SK-N-SH (cell line): ENCODE data around the gene ZNF280A. TPM values are rescaled to one million over a fixed set of nuclear protein-coding genes. Genes with fewer than 3 reads are reported as not detected.
"Not testable (repeated sequence)": the region's sequence is repeated elsewhere in the genome, so short reads cannot be mapped to it uniquely, and the experiment has no call there.

Source experiments
- CTCF ChIA-PET: fragments of 300-600, 350-600 bp; formaldehyde crosslinking; extraction: SDS; loops from one replicate; lab custom pipeline; 2021; lab: Yijun Ruan, JAX
- POLR2A ChIA-PET: fragments of 350-600 bp; sonication (Branson Sonifier 250); formaldehyde crosslinking; extraction: SDS; loops from one replicate; lab custom pipeline; 2020; ENCODE audit warnings: antibody characterized with exemption, inconsistent platforms; lab: Yijun Ruan, JAX
- DNase-seq: peaks from one replicate; pipeline ENCODE4 v3.0.0; 2012
- H2AFZ ChIP-seq: fragments of 200-600 bp; sonication (generic); 2 replicates; pipeline ENCODE4 v1.8.1; 2016; ENCODE audit warnings: antibody characterized with exemption, mild to moderate bottlenecking, low read depth
- H3F3A ChIP-seq: fragments of 200-600 bp; sonication (generic); replicated peaks from 2 replicates; pipeline ENCODE3; 2016; ENCODE audit warnings: antibody characterized with exemption, mild to moderate bottlenecking; ENCODE audit not compliant: insufficient read depth
- H3K27ac ChIP-seq, 2 experiments: fragments of 200-500 bp in 1 of 2; fragments of 200-600 bp in 1 of 2; sonication (Bioruptor generic) in 1 of 2; sonication (generic), shearing (Covaris generic) in 1 of 2; 2 replicates each; pipeline versions ENCODE4 v1.5.1 to v1.6.1; 2014 to 2016; ENCODE audit warnings: low read depth in 2 of 2, inconsistent platforms in 1 of 2, low read length in 1 of 2, mild to moderate bottlenecking in 1 of 2, mixed read lengths in 1 of 2
- H3K27me3 ChIP-seq: fragments of 200-600 bp; sonication (generic), shearing (Covaris generic); 2 replicates; pipeline ENCODE4 v1.6.1; 2016; ENCODE audit warnings: mixed run types; ENCODE audit not compliant: insufficient read depth
- H3K36me3 ChIP-seq, 2 experiments: fragments of 200-500 bp in 1 of 2; fragments of 200-600 bp in 1 of 2; sonication (Bioruptor generic) in 1 of 2; sonication (generic) in 1 of 2; replicated peaks in 1 of 2; 2 replicates each; pipeline versions ENCODE3 to v1.5.1; 2014 to 2016; ENCODE audit warnings: low read length in 1 of 2, mild to moderate bottlenecking in 1 of 2; ENCODE audit not compliant: insufficient read depth in 2 of 2, control insufficient read depth in 1 of 2
- H3K4me1 ChIP-seq, 2 experiments: fragments of 200-500 bp in 1 of 2; fragments of 200-600 bp in 1 of 2; sonication (Bioruptor generic) in 1 of 2; sonication (generic), shearing (Covaris generic) in 1 of 2; 2 replicates each; pipeline versions ENCODE4 v1.5.1 to v1.6.1; 2014 to 2016; ENCODE audit warnings: low read depth in 1 of 2, low read length in 1 of 2, mixed run types in 1 of 2; ENCODE audit not compliant: insufficient read depth in 2 of 2, control insufficient read depth in 1 of 2
- H3K4me2 ChIP-seq: fragments of 200-600 bp; sonication (generic), shearing (Covaris generic); 2 replicates; pipeline ENCODE4 v1.6.1; 2017; ENCODE audit warnings: mixed run types
- H3K4me3 ChIP-seq, 2 experiments: fragments of 200-500 bp in 1 of 2; fragments of 200-600 bp in 1 of 2; sonication (Bioruptor generic) in 1 of 2; sonication (generic), shearing (Covaris generic) in 1 of 2; 2 replicates each; pipeline versions ENCODE4 v1.5.1 to v1.8.1; 2014 to 2016; ENCODE audit warnings: low read depth in 2 of 2, inconsistent platforms in 1 of 2, low read length in 1 of 2, mild to moderate bottlenecking in 1 of 2, mixed read lengths in 1 of 2, moderate library complexity in 1 of 2
- H3K79me2 ChIP-seq: fragments of 200-600 bp; sonication (generic); 2 replicates; pipeline ENCODE4 v1.8.1; 2017; ENCODE audit warnings: mild to moderate bottlenecking; ENCODE audit not compliant: insufficient read depth
- H3K9ac ChIP-seq: fragments of 200-600 bp; sonication (generic); 2 replicates; pipeline ENCODE4 v1.6.1; 2017; ENCODE audit warnings: mixed run types
- H3K9me2 ChIP-seq: fragments of 200-600 bp; sonication (generic); 2 replicates; pipeline ENCODE4 v1.6.1; 2017; ENCODE audit warnings: mixed run types
- H3K9me3 ChIP-seq: fragments of 200-600 bp; sonication (generic); 2 replicates; pipeline ENCODE4 v1.6.1; 2017; ENCODE audit warnings: mixed run types, mild to moderate bottlenecking, moderate library complexity
- H4K20me1 ChIP-seq: fragments of 200-600 bp; sonication (generic); 2 replicates; pipeline ENCODE4 v1.6.1; 2017; ENCODE audit warnings: mild to moderate bottlenecking, mixed run types; ENCODE audit not compliant: insufficient read depth
- CHD2 ChIP-seq: fragments of 150-350 bp; IDR thresholded peaks from 2 replicates; pipeline ENCODE4 v1.6.1; 2018; ENCODE audit warnings: low read length; ENCODE audit not compliant: partially characterized antibody
- ELF1 ChIP-seq: IDR thresholded peaks from 2 replicates; pipeline ENCODE4 v1.4.0; 2012
- EP300 ChIP-seq, 2 experiments: IDR thresholded peaks; 2 replicates each; pipeline versions ENCODE4 v1.4.0 to v1.6.1; 2012; ENCODE audit warnings: borderline replicate concordance in 1 of 2, low read depth in 1 of 2, low read length in 1 of 2
- FOSL2 ChIP-seq: IDR thresholded peaks from 2 replicates; pipeline ENCODE4 v1.4.0; 2012; ENCODE audit warnings: low read depth, mild to moderate bottlenecking, moderate library complexity, borderline replicate concordance
- FOXJ3 ChIP-seq: sonication (generic); formaldehyde crosslinking; IDR thresholded peaks from 2 replicates; pipeline ENCODE4 v1.5.1; 2020; ENCODE audit warnings: mild to moderate bottlenecking, missing genetic modification reagents
- GATA2 ChIP-seq: sonication (generic); formaldehyde crosslinking; IDR thresholded peaks from 2 replicates; pipeline ENCODE4 v1.5.0; 2020; ENCODE audit warnings: mild to moderate bottlenecking, missing genetic modification reagents
- NFIC ChIP-seq: IDR thresholded peaks from 2 replicates; pipeline ENCODE4 v1.4.0; 2012; ENCODE audit warnings: borderline replicate concordance
- RAD21 ChIP-seq: IDR thresholded peaks from 2 replicates; pipeline ENCODE4 v1.6.1; 2012; ENCODE audit warnings: mild to moderate bottlenecking, low read length
- RCOR1 ChIP-seq: fragments of 150-350 bp; IDR thresholded peaks from 2 replicates; pipeline ENCODE4 v1.6.1; 2017; ENCODE audit warnings: antibody characterized with exemption, low read length
- RXRA ChIP-seq: IDR thresholded peaks from 2 replicates; pipeline ENCODE4 v1.4.0; 2012; ENCODE audit warnings: low read depth, mild to moderate bottlenecking, borderline replicate concordance
- SMC3 ChIP-seq: IDR thresholded peaks from 2 replicates; pipeline ENCODE4 v1.6.1; 2012; ENCODE audit warnings: low read depth, low read length, improper control_type of control experiment
- TCF12 ChIP-seq: IDR thresholded peaks from 2 replicates; pipeline ENCODE4 v1.4.0; 2012
- TEAD4 ChIP-seq: IDR thresholded peaks from 2 replicates; pipeline ENCODE4 v1.4.0; 2012; ENCODE audit warnings: mild to moderate bottlenecking, borderline replicate concordance; ENCODE audit not compliant: insufficient read depth
- WGBS: methylation state at CpG from one replicate; pipeline ENCODE4 v1.1.6; 2017; ENCODE audit warnings: low lambda C conversion rate; 5-methylcytosine and 5-hydroxymethylcytosine counted together
- polyA plus RNA-seq, 3 experiments: library from polyadenylated mRNA; depleted of rRNA; stranded (reverse); fragments of >200 nt; gene quantifications; 2 replicates each; pipeline ENCODE4 v1.2.3, GENCODE V29; 2012
- TF ChIP-seq, protein P1 (sequence below): IDR thresholded peaks from 2 replicates; pipeline ENCODE4 v1.4.0; 2012; ENCODE audit warnings: low read depth, borderline replicate concordance
- TF ChIP-seq, protein P2 (sequence below): IDR thresholded peaks from 2 replicates; pipeline ENCODE4 v1.4.0; 2012; ENCODE audit warnings: low read depth, borderline replicate concordance
- TF ChIP-seq, protein P3 (sequence below): fragments of 200-600 bp; sonication (generic); IDR thresholded peaks from 2 replicates; pipeline ENCODE4 v1.6.1; 2017; ENCODE audit warnings: antibody characterized with exemption, mild to moderate bottlenecking, moderate library complexity
- TF ChIP-seq, protein P4 (sequence below): IDR thresholded peaks from 2 replicates; pipeline ENCODE4 v1.6.1; 2012; ENCODE audit warnings: mild to moderate bottlenecking, low read depth, low read length, moderate library complexity

ZNF280A gene
- polyA plus RNA-seq, 1 of the 3 experiments (the other 2 are of a cell fraction), result not detected

DNA sequence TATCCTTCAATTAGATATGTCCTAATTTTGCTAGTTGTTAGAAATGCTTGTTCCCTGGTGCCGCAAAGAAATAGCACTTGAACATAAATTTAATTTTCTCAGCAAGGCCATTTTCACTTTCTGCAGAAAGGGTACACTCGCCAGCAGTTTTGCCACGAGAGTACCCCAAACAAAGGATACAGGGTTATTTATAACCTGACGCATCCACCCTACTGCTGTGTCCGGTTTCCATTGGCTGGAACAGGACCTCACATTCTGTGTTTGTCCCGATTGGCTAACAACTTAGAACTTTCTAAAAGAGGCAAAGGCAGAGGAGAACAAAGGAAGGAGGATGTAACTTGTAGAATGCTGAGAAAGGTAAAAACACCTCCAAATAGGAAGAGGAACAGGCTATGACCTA lies 10.2 kb downstream of the ZNF280A start:
- H3F3A ChIP-seq, H3K4me1 ChIP-seq, H3K27ac ChIP-seq, POLR2A ChIA-PET, H4K20me1 ChIP-seq, H2AFZ ChIP-seq, H3K4me3 ChIP-seq, H3K79me2 ChIP-seq, H3K9me3 ChIP-seq, DNase-seq, H3K27me3 ChIP-seq, H3K4me2 ChIP-seq, H3K9ac ChIP-seq, H3K9me2 ChIP-seq: not testable (repeated sequence)
- WGBS, result 87% methylated on average over 6 of the region's 6 CpGs
- CTCF ChIA-PET, result interaction anchor here (1.0 to 3.4 kb wide), 7 partner anchors 13 to 82 kb away, joined by 3 to 27 read pairs (median 5); partner anchors contain the start of gene PRAME
- H3K36me3 ChIP-seq, result peaks cover 10 to 13% of the 10 kb centered on the region in 2 experiments

DNA sequence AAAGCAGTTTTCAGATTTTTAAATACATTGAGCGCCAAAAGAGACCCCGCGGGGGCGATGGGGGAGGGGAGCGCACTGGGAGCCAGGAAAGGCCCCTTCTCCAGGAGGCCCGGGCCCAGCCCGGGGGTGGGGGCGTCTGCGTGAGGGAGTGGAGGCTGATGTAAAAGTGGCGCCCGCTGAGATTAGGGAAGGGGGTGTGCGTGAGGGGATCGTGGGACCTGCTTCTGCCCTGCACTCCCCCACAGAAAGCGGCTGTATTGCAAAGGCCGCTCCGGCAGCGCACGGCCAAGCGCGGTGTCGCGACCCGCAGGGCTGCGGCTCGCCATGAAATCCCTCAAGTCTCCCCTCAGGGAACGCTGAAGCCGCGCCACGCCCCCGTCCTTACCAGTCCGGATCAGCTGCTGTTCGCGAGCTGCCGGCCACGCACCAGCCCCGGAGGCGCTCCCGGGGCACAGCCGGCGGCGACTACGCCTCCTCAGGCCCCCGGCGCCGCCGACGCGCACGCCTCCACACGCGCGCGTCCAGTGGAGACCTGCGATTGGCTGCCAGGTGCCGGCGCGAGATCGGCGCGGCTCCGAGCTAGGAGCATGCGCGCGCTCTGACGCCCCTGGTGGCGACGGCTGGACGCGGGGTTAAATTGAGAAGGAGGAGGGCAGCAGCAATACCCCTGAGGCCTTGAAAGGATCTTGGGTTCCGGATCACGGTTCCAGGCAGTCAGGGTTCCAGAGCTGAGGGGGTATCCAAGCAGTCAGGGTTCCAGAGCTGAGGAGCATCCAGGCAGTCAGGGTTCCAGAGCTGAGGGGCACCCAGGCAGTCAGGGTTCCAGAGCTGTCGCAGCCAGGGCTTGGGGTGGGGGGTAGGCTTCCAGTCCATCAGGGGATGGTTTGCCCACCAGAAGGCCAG lies 11.5 kb downstream of the ZNF280A start, which contains the start of gene ZNF280B:
ZNF280B (minus strand) TSS at position 469 of the 903 bp plus-strand sequence. CDS start 19,344 bp downstream, outside the sequence.
- Histone ChIP-seq H3K4me1 (peaks cover 0 to 2% of the 10 kb centered on the region in 2 experiments; a peak in 1 of 4 replicates), H3K4me3 (peak within 1 kb of the TSS; percentile 76 to 82), H3K36me3 (peaks cover 10 to 22% of the 10 kb centered on the region in 2 experiments), H3K4me2 (peak within 1 kb of the TSS; percentile 92), H2AFZ (peak within 1 kb of the TSS; percentile 84), H3F3A (peaks cover 4% of the 10 kb centered on the region), H3K9me3 (no peaks in the 10 kb centered on the region), H3K9ac (peak within 1 kb of the TSS; percentile 79), H4K20me1 (no peaks in the 10 kb centered on the region), H3K27ac (peak within 1 kb of the TSS in 1 of 2 experiments; percentile 64; a peak in 2 of 4 replicates), H3K79me2 (no peaks in the 10 kb centered on the region), H3K27me3 (no peaks in the 10 kb centered on the region), H3K9me2 (no peaks in the 10 kb centered on the region)
- DNase-seq, result peak; percentile 94
- 10% methylated on average over 10 of the region's 72 CpGs for WGBS
- ChIA-PET POLR2A (interaction anchor here (0.6 to 0.9 kb wide), 2 partner anchors 44 to 242 kb away, joined by 3 read pairs; no protein-coding TSS in a partner anchor), CTCF (interaction anchor here (0.6 to 3.4 kb wide), 29 partner anchors 10 to 377 kb away, joined by 3 to 27 read pairs (median 4); partner anchors contain the start of genes PRAME and ZNF280A)
- TF ChIP-seq, protein P1, sequence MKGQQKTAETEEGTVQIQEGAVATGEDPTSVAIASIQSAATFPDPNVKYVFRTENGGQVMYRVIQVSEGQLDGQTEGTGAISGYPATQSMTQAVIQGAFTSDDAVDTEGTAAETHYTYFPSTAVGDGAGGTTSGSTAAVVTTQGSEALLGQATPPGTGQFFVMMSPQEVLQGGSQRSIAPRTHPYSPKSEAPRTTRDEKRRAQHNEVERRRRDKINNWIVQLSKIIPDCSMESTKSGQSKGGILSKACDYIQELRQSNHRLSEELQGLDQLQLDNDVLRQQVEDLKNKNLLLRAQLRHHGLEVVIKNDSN, result no peak
- TF ChIP-seq RCOR1, result no peak
- TF ChIP-seq TCF12, result peak; percentile 15; the same call in 1 of the 2 replicates
- no peak for TF ChIP-seq FOSL2
- no peak for TF ChIP-seq ELF1
- TF ChIP-seq GATA2, result no peak
- TF ChIP-seq RAD21, result no peak
- no peak for TF ChIP-seq FOXJ3 (CRISPR knock-in tag)
- TF ChIP-seq TEAD4, result no peak
- no peak for TF ChIP-seq RXRA
- TF ChIP-seq, protein P2, sequence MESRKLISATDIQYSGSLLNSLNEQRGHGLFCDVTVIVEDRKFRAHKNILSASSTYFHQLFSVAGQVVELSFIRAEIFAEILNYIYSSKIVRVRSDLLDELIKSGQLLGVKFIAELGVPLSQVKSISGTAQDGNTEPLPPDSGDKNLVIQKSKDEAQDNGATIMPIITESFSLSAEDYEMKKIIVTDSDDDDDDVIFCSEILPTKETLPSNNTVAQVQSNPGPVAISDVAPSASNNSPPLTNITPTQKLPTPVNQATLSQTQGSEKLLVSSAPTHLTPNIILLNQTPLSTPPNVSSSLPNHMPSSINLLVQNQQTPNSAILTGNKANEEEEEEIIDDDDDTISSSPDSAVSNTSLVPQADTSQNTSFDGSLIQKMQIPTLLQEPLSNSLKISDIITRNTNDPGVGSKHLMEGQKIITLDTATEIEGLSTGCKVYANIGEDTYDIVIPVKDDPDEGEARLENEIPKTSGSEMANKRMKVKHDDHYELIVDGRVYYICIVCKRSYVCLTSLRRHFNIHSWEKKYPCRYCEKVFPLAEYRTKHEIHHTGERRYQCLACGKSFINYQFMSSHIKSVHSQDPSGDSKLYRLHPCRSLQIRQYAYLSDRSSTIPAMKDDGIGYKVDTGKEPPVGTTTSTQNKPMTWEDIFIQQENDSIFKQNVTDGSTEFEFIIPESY, result peak; percentile 71
- TF ChIP-seq, protein P3, sequence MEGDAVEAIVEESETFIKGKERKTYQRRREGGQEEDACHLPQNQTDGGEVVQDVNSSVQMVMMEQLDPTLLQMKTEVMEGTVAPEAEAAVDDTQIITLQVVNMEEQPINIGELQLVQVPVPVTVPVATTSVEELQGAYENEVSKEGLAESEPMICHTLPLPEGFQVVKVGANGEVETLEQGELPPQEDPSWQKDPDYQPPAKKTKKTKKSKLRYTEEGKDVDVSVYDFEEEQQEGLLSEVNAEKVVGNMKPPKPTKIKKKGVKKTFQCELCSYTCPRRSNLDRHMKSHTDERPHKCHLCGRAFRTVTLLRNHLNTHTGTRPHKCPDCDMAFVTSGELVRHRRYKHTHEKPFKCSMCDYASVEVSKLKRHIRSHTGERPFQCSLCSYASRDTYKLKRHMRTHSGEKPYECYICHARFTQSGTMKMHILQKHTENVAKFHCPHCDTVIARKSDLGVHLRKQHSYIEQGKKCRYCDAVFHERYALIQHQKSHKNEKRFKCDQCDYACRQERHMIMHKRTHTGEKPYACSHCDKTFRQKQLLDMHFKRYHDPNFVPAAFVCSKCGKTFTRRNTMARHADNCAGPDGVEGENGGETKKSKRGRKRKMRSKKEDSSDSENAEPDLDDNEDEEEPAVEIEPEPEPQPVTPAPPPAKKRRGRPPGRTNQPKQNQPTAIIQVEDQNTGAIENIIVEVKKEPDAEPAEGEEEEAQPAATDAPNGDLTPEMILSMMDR, result peak; percentile 75
- TF ChIP-seq EP300 (IDR thresholded peaks at IDR 0.05; ENCODE audit: borderline replicate concordance in 1 of 2, low read depth in 1 of 2, low read length in 1 of 2), result no peak
- TF ChIP-seq, protein P4, sequence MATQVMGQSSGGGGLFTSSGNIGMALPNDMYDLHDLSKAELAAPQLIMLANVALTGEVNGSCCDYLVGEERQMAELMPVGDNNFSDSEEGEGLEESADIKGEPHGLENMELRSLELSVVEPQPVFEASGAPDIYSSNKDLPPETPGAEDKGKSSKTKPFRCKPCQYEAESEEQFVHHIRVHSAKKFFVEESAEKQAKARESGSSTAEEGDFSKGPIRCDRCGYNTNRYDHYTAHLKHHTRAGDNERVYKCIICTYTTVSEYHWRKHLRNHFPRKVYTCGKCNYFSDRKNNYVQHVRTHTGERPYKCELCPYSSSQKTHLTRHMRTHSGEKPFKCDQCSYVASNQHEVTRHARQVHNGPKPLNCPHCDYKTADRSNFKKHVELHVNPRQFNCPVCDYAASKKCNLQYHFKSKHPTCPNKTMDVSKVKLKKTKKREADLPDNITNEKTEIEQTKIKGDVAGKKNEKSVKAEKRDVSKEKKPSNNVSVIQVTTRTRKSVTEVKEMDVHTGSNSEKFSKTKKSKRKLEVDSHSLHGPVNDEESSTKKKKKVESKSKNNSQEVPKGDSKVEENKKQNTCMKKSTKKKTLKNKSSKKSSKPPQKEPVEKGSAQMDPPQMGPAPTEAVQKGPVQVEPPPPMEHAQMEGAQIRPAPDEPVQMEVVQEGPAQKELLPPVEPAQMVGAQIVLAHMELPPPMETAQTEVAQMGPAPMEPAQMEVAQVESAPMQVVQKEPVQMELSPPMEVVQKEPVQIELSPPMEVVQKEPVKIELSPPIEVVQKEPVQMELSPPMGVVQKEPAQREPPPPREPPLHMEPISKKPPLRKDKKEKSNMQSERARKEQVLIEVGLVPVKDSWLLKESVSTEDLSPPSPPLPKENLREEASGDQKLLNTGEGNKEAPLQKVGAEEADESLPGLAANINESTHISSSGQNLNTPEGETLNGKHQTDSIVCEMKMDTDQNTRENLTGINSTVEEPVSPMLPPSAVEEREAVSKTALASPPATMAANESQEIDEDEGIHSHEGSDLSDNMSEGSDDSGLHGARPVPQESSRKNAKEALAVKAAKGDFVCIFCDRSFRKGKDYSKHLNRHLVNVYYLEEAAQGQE, result no peak
- no peak for TF ChIP-seq NFIC
- peak; percentile 63 for TF ChIP-seq CHD2
- no peak for TF ChIP-seq SMC3
